PFSK-1 (cell line): ENCODE data around the gene POLR1F.

Experiments used
- POLR2AphosphoS5 ChIP-seq: IDR thresholded peaks from 2 replicates; pipeline ENCODE4 v1.6.1; 2012; ENCODE audit warnings: low read depth, mild to moderate bottlenecking, control low read depth, low read length, moderate library complexity
- SIN3A ChIP-seq: IDR thresholded peaks from 2 replicates; pipeline ENCODE4 v1.6.1; 2012; ENCODE audit warnings: mild to moderate bottlenecking, low read length, moderate library complexity, borderline replicate concordance; ENCODE audit not compliant: insufficient read depth
- TAF1 ChIP-seq: IDR thresholded peaks from 2 replicates; pipeline ENCODE4 v1.6.1; 2012; ENCODE audit warnings: low read length, control low read depth, borderline replicate concordance; ENCODE audit not compliant: insufficient read depth
- TF ChIP-seq, protein P1 (sequence below), 2 experiments: IDR thresholded peaks; 2 replicates each; pipeline versions ENCODE4 v1.6.1 to v1.8.0; 2011 to 2012; ENCODE audit warnings: low read depth in 2 of 2, low read length in 2 of 2, control low read depth in 1 of 2, inconsistent platforms in 1 of 2, mild to moderate bottlenecking in 1 of 2, moderate library complexity in 1 of 2; ENCODE audit not compliant: insufficient read depth in 1 of 2

- TF ChIP-seq TAF1: no peak
- TF ChIP-seq, protein P1, sequence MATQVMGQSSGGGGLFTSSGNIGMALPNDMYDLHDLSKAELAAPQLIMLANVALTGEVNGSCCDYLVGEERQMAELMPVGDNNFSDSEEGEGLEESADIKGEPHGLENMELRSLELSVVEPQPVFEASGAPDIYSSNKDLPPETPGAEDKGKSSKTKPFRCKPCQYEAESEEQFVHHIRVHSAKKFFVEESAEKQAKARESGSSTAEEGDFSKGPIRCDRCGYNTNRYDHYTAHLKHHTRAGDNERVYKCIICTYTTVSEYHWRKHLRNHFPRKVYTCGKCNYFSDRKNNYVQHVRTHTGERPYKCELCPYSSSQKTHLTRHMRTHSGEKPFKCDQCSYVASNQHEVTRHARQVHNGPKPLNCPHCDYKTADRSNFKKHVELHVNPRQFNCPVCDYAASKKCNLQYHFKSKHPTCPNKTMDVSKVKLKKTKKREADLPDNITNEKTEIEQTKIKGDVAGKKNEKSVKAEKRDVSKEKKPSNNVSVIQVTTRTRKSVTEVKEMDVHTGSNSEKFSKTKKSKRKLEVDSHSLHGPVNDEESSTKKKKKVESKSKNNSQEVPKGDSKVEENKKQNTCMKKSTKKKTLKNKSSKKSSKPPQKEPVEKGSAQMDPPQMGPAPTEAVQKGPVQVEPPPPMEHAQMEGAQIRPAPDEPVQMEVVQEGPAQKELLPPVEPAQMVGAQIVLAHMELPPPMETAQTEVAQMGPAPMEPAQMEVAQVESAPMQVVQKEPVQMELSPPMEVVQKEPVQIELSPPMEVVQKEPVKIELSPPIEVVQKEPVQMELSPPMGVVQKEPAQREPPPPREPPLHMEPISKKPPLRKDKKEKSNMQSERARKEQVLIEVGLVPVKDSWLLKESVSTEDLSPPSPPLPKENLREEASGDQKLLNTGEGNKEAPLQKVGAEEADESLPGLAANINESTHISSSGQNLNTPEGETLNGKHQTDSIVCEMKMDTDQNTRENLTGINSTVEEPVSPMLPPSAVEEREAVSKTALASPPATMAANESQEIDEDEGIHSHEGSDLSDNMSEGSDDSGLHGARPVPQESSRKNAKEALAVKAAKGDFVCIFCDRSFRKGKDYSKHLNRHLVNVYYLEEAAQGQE (IDR thresholded peaks at IDR 0.05; ENCODE audit: insufficient read depth in 1 of 2, low read depth in 2 of 2, low read length in 2 of 2): no peak
- TF ChIP-seq POLR2AphosphoS5: no peak
- no peak for TF ChIP-seq SIN3A
These were observed 27.2 kb downstream of the POLR1F start for GRCh38 chr7:19681596-19681995.
